ENCODE data around the gene GNG12. TPM values are rescaled to one million over a fixed set of nuclear protein-coding genes. Genes with fewer than 3 reads are reported as not detected.

Gene GNG12
- total and polyA plus RNA-seq, 8 donors, result 51.2 to 71.9 (median 57.1) TPM

DNA sequence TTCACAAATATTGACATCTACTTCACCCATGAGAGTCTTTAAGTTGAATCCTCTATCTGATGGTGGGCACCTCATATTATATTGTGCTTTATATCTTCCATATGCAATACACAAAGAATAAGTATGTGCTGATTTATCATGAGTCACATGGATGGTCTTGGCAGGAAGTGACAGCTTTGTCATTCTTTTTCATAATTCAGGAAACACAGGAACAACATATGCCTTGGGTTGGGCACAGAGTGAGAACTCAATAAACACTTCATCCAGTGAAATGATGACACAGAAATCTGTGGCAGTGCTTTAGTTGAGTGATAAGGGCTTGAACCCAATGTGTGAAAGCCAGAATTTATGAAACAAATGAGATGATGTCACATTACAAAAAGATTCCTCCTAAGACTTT, 107.0 kb downstream of the GNG12 start:
- DNase-seq (no peak), ATAC-seq (no peak)
- no peaks in the 10 kb centered on the region for H3K27me3 ChIP-seq
- peaks cover 4 to 41% of the 10 kb centered on the region in 2 donors for H3K4me1 ChIP-seq
- TF ChIP-seq, protein P1, sequence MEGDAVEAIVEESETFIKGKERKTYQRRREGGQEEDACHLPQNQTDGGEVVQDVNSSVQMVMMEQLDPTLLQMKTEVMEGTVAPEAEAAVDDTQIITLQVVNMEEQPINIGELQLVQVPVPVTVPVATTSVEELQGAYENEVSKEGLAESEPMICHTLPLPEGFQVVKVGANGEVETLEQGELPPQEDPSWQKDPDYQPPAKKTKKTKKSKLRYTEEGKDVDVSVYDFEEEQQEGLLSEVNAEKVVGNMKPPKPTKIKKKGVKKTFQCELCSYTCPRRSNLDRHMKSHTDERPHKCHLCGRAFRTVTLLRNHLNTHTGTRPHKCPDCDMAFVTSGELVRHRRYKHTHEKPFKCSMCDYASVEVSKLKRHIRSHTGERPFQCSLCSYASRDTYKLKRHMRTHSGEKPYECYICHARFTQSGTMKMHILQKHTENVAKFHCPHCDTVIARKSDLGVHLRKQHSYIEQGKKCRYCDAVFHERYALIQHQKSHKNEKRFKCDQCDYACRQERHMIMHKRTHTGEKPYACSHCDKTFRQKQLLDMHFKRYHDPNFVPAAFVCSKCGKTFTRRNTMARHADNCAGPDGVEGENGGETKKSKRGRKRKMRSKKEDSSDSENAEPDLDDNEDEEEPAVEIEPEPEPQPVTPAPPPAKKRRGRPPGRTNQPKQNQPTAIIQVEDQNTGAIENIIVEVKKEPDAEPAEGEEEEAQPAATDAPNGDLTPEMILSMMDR (IDR thresholded peaks at IDR 0.05), result no peak
- intact Hi-C loops (cut with DNase I), result no loop called here
- peak overlapping the region in 1 of 2 donors; percentile 37 for H3K27ac ChIP-seq
- H3K36me3 ChIP-seq, result no peaks in the 10 kb centered on the region
- H3K9me3 ChIP-seq, result no peaks in the 10 kb centered on the region
- H3K4me3 ChIP-seq, result no peak overlapping the region

DNA sequence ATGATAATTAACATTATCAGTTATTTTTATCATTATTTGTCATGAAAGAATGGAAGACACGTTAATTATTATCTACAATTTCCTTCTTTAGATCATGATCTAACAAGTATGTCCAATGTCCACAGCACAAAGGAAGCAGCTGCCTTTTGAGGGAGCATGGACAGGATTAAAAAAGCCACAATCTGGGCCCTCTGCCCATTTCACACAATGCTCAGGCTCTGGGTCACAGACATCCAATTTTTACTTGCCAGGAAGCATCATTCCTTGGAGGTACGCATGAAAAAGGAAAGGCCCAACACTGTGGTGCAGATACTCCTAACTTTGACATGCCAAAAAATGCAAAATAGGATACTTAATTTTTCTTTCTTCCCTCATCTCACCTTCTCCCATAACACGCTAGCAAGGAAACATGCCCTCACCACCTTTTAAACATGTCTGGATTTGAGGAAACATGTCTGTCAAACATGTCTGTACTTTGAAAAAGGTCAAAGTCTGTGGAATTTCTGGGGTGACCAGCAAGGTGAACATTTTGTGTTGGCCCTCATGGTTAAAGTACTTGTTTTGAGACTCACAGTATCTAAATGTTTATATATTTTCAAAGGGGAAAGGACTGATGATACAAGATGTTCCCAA, 108.2 kb downstream of the GNG12 start:
- H3K9me3 ChIP-seq, result no peaks in the 10 kb centered on the region
- no peak overlapping the region for H3K4me3 ChIP-seq
- intact Hi-C loops (cut with DNase I), result no loop called here
- no peak overlapping the region for H3K27ac ChIP-seq
- H3K27me3 ChIP-seq, result no peaks in the 10 kb centered on the region
- ATAC-seq, result peak; percentile 38
- TF ChIP-seq, protein P1 (IDR thresholded peaks at IDR 0.05), result no peak
- H3K36me3 ChIP-seq, result no peaks in the 10 kb centered on the region
- DNase-seq, result peak in 1 of 4 donors; percentile 33
- peaks cover 4 to 41% of the 10 kb centered on the region in 2 donors for H3K4me1 ChIP-seq

DNA sequence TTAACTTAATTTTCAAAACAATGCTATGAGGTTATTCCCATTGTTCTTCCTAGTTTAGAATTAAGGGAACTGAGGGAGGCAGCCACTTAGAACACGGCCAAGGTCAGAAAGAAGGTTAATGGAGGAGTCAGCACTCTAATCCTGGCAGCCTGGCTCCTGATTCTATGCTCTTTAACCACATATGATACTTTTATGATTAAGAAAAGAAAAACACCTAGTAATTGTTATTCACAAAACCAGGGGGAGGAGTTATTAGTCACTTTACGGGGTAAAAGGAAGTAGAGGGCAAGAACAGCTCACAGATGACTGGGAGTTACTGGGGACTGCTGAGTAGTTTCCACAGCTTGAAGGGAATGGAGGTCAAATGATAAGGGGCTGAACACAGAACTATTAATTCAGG, 109.6 kb downstream of the GNG12 start:
- TF ChIP-seq, protein P1 (IDR thresholded peaks at IDR 0.05), result no peak
- Histone ChIP-seq H3K9me3 (no peaks in the 10 kb centered on the region), H3K36me3 (no peaks in the 10 kb centered on the region), H3K4me1 (peaks cover 4 to 41% of the 10 kb centered on the region in 2 donors), H3K4me3 (no peak overlapping the region), H3K27ac (peak overlapping the region in 1 of 2 donors; percentile 23), H3K27me3 (no peaks in the 10 kb centered on the region)
- DNase-seq, result no peak
- peak; percentile 63 for ATAC-seq
- intact Hi-C loops (cut with DNase I), result no loop called here

DNA sequence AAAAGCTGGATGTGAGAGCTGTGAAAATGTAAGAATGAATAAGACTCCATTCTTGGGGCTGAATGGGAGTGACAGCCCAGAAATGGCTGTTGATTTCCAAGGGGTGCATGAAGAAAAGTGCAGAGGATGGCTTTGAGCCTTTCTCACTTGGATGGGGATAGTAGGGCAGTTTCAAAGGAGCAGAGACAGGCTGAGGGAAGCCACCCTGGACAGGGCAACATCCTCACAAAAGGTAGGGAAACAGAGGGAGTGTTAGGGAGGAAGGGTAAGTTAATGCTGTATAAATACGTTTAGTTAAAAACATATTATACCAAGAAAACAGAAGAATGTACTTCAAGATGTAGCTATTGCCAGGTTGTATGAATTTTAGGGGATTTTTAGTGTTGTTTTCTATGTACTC, 110.1 kb downstream of the GNG12 start:
- ATAC-seq, result no peak
- Histone ChIP-seq H3K4me3 (no peak overlapping the region), H3K9me3 (no peaks in the 10 kb centered on the region), H3K27ac (no peak overlapping the region), H3K36me3 (no peaks in the 10 kb centered on the region), H3K27me3 (no peaks in the 10 kb centered on the region), H3K4me1 (peaks cover 4 to 41% of the 10 kb centered on the region in 2 donors)
- intact Hi-C loops (cut with DNase I), result no loop called here
- DNase-seq, result no peak
- TF ChIP-seq, protein P1 (IDR thresholded peaks at IDR 0.05), result no peak

DNA sequence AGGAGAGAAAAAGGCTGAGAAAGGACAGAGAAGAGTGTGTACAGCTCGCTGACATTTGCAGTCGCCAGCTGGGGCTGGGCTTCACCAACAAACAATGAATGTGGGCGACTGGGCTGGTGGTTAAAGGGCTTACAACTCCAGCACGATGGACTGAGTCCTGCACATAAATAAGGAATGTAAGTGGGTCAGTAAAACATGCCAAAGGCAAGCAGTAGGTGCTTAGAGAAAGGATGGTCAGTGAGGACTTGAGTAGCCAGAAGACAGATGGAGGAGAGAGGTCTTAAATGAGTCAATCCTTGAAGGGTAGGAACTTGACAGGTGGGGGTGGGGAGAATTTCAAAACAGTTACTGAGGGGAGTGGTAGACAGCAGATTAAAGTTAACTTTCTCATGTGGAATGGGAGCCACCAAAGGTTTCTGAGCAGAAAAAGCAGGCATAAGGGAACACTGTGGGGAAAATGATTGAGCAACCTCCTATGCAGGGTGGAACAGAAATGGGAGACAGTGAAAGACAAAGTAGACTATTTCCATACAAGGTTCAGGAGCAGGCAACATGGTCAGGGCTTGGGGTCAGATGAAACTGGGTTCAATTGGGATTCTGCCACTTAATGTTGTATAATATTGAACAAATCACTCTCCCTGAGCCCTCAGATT, 110.8 kb downstream of the GNG12 start:
- Histone ChIP-seq H3K9me3 (no peaks in the 10 kb centered on the region), H3K27ac (no peak overlapping the region), H3K36me3 (no peaks in the 10 kb centered on the region), H3K4me3 (no peak overlapping the region), H3K27me3 (no peaks in the 10 kb centered on the region), H3K4me1 (peaks cover 4 to 41% of the 10 kb centered on the region in 2 donors)
- DNase-seq (no peak), ATAC-seq (no peak)
- intact Hi-C loops (cut with DNase I), result no loop called here
- TF ChIP-seq, protein P1 (IDR thresholded peaks at IDR 0.05), result no peak

Data from left lung (tissue), 10 donors.